GM19351 (cell line): Measurements from ENCODE around the gene DOCK3.
"Not testable (repeated sequence)": the region's sequence is repeated elsewhere in the genome, so short reads cannot be mapped to it uniquely, and the experiment has no call there.

Experiments used
- ATAC-seq: cut with Tn5 transposase; IDR thresholded peaks from one replicate; pipeline ENCODE4 v1.9.1; 2021; ENCODE audit warnings: mild to moderate bottlenecking, moderate library complexity; ENCODE audit not compliant: unreplicated experiment

The DOCK3 gene

DNA sequence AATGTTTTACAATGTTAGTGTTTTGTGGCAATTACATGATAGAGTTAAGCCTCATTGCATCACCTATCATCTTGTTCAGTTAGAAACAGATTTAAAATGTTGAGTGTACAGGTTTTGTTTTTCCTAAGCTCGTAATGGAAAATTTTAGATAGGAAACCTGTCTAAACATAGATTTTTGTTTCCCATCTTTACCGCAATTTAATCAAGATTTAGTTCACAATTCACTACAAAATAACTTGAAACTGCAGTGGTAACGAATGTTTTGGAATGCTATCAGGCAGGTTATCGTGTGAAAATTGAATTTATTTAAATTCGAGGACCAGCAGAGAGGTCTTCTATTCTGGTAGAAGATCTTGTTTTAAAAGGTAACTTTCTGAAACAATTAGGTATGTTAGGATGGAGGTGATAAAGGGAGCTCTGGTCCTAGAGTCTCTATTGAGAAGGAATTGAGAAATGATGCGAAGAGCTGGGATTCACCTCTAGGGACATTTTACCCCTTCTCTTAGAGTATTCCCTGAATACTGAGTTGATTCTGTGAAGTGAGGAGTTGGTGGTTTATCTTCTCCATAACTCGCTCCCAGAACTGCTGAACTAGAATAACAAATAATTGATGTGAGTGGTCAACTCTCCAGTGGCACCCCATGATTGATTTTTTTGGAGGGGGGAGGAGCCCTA is 1.4 kb downstream of the DOCK3 start:
- ATAC-seq, result no peak

DNA sequence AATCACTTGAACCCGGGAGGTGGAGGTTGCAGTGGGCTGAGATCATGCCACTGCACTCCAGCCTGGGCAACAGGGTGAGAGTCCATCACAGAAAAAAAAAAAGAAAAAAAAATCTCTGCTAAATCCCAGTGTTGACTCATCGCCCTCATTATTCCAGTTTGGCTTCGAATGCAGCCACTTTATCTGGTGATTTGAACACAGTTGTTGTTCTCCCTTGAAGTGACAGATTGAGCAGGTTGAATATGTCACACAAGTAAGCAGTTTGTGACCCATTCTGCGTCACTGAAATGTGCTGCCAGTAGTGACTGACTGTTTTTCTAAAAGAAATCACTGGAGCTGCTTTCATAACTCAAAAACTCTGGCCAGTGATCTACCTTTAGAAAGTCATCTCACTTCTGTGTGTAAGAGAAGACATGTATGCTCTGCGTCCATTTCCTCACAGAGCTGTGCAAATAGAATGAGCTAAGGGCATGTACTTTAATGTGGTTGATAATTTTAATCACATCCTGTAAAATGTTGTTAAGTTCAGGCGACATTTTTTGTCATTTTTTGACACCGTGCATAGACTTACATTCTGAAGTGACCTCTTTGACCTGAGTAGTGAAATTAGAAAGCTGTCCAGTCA is 12.5 kb downstream of the DOCK3 start:
- no peak for ATAC-seq

DNA sequence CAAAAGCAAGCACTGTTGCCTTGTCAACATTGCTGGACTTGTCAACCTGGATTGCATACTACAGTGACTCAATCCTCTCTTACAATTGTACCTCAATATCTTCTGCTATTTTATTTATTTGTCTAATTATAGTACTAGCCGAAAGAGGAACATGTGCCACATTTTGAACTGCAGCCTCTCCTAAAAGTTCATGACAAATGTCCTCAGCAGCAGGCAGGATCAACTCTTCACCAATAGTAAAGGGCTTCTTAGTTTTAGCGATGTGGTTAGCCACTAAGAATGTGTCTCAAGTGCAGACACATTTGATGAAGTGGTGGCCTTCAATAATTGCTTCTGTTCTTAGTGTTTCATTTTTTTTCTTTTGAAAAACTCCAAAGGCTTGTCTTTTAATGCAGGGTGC is 13.2 kb downstream of the DOCK3 start:
- ATAC-seq, result no peak

DNA sequence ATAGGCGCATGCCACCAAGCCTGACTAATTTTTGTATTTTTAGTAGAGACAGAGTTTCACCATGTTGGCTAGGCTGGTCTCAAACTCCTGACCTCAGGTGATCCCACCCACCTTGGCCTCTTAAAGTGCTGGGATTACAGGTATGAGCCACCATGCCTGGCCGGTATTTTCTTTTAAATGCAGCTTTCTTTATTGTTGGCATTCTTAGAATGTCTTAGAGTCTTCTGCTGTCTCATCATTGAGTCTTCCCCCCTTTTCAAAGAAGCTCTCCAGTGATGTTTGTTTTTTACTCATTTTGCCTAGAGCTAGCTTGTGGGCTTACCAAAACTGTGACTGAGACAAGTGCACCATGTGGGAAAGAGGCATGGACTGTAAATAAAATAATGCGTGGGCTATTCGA is 13.9 kb downstream of the DOCK3 start:
- ATAC-seq, result not testable (repeated sequence)

DNA sequence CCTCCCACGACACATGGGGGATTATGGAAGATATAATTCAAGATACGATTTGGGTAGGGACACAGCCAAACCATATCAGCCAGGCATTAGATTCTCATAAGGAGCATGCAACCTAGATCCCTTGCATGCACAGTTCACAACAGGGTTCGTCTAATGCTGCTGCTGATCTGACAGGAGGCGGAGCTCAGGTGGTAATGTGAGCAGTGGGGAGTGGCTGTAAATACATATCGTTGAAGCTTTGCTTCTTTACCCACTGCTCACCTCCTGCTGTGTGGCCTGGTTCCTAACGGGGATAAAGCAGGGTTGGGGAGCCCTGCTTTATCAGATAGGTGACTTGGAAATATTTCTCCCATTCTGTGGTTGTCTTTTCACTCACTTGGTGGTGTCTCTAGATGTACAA is 14.8 kb downstream of the DOCK3 start:
- no peak for ATAC-seq

DNA sequence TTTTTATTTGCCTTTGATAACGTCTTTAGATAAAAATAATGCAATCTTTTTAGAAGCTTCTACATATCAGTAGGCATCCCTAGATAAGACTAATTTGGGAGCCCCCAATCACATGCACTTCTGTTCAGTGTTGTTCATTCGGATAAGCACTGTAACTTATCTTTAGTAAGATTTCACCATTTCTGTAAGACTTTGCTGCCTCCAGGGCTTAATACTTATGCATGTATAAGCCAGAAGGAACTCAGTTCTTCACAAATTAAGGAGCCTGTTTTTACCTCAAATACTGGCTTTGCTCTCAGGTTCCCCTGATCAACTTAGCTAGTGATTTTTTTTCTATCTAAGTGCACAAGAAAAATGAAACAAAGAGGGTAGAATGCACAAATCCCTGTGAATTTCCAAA is 20.3 kb downstream of the DOCK3 start:
- no peak for ATAC-seq

DNA sequence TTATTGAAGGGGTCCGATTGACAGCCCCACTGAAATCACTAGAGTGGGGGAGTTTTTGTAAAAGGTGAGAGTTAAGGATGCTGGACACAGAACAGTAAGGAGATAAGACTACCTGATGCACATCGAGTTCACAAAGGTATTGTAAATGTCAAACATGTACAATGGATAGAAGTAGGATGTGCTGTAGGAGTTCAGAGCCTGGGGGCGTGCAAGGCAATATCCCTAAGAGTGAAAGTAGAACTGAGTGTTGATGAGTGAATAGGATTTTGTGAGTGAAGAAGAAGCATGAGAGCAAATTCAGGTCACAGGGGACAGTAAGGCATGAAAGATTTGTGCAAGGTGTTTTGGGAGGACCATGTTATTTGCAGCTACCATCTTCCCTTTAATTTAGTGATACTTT is 21.5 kb downstream of the DOCK3 start:
- no peak for ATAC-seq

DNA sequence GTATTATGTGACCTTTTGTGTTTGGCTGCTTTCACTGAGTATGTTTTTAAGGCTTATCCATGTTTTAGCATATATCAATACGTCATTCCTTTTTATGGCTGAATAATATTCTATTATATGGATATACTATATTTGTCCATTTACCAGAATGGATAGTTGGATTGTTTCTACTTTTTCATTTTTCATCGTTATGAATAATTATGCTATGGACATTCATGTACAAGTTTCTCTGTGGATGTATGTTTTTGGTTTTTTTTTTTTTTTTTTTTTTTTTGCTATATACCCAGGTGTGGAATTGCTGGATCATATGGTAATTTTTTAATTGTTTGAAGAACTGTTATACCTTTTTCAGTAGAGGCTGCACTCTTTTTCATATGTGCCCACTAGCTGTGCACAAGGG is 23.5 kb downstream of the DOCK3 start:
- ATAC-seq, result no peak

DNA sequence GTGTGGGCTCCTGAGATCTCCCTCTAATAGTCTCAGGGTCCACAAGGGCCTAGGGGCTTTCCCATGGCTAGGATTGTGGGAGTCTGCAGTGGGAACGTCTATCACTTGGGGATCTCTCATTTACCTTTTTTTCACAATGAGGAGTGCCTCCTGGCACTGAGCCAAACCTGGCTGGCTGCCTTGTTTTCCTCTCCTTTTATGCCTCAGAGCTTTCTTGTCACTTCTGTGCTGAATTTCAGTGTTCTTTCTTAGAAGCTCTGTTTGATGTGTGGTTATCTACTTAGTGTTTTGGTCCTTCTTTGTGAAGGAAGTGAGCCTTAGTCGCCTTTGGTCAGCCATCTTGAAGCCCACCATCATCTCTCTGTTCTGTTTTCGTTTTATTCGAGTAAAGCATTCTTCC is 33.9 kb downstream of the DOCK3 start:
- ATAC-seq, result no peak

DNA sequence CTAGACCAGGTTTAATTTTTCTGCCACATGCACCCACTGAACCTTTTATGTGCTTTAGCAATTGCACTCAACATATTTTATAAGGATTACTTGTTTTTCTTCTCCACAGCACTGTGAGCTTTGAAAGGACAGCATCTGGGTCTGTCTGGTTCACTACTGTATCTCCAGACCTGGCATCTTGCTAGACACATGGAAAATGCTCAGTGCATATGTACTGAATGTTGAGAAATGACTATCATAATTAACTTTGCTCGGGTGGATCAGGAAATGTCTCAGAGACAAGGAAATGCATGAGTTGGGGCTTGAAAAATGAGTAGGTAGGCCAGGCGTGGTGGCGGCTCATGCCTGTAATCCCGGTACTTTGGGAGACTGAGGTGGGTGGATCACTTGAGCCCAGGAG is 40.2 kb downstream of the DOCK3 start:
- ATAC-seq, result no peak

DNA sequence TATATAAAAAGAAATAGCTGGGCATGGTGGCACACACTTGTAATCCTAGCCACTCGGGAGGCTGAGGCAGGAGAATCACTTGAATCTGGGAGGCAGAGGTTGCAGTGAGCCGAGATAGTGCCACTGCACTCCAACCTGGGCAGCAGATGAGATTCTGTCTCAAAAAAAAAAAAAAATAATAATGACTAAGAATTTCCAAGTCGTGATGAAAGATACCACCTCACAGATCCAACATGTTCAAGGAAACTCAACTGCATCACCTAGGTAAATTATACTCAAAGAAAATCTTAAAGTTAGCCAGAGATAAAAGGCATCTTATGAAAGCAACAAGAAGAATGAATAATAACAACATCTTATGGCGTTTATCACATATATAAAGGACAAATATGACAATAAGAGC is 50.1 kb downstream of the DOCK3 start:
- ATAC-seq, result no peak

DNA sequence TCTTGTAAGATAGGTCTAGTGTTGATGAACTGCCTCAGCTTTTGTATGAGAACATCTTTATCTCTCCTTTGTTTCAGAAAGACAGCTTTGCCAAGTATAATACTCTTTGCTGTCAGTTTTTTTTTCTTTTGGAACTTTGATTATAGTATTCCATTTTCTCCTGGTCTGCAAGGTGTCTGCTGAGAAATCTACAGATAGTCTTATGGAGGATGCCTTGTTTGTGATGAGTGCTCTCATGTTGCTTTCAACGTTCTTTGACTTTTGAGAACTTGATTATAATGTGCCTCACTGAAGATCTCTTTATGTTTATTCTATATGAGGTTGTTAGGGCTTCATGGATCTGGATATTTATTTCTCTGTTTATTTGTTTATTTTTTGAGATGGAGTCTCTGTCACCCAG is 60.3 kb downstream of the DOCK3 start:
- no peak for ATAC-seq

DNA sequence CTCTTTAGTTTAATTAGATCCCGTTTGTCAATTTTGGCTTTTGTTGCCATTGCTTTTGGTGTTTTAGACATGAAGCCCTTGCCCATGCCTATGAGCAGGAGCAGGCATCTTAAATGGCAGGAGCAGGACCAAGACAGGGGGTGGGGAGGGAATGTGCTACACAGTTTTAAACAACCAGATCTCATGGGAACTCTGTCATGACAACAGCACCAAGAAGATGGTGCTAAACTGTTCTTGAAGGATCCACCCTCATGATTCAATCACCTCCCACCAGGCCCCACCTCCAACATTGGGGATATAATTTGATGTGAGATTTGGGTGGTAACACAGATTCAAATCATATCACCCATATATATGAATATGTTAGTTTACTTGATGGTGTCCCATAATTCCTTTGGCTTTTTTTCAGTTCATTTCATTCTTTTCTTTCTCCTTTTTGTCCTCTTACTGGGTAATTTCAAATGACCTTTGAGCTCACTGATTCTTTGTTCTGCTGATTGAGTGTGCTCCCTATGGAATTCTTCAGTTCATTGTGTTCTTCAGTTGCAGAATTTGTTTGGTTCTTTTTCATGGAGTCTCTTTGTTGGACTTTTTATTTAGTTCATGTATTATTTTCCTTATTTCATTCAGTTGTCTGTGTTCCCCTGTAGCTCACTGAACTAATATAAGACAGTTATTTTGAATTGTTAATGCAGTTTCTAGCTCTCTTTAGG is 62.6 kb downstream of the DOCK3 start:
- ATAC-seq, result no peak

DNA sequence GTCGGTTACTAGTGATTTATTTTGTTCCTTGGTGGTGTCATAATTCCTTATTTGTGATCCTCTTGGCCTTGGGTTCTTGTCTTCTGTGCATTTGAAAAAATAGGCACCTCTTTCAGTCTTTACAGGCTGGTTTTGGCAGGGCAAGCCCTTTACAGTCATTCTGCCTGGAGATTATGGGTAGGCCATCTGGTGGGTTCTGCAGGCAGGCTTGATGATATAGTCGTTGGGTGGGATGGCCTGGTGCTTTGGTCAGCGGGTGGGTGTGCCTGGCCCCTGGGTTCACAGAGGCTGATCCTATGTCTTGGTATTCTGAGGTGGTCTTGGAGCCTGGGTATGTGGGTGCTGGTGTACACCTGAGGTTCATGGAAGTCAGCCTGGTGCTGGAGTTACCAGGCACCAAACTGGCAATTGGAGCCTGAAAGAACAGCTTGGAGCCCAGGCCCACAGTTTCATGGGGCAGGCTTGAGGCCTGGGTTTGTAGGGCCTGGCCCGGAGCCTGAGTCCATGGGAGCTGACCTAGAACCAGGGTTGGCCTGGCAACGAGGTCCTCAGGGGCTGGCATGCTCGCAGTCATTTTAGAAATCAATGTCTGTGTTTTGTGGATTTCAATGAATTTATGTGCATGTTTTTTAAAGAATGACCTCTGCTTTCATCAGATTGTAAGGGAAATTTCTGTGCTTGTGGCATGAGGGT is 63.3 kb downstream of the DOCK3 start:
- ATAC-seq, result no peak

DNA sequence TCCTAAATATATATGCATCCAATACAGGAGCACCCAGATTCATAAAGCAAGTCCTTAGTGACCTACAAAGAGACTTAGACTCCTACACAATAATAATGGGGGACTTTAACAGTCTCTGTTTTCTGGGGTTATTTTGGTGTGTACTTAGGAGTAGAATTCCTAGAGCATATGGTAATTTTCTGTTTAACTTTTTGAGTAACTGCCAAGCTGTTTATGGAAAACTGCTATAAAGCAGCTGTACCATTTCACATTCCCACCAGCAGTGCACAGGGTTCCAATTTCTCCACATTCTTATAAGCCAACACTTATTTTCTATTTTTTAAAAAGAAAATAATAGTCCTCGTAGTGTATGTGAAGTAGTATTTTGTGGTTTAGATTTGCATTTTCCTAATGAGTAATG is 68.9 kb downstream of the DOCK3 start:
- ATAC-seq, result no peak

DNA sequence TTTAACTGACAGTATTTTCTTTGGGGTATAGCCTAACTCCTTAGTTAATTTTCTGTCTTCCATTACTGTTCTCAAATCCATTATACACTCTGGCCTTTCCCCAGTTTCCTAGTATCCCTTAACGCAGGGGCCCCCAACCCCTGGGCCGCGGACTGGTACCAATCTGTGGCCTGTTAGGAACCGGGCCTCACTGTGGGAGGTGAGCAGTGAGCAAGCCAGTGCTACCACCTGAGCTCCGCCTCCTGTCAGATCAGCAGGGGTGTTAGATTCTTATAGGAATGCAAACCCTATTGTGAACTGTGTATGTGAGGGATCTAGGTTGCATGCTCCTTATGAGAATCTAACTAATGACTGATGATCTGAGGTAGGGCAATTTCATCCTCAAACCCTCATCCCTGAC is 75.1 kb downstream of the DOCK3 start:
- no peak for ATAC-seq

DNA sequence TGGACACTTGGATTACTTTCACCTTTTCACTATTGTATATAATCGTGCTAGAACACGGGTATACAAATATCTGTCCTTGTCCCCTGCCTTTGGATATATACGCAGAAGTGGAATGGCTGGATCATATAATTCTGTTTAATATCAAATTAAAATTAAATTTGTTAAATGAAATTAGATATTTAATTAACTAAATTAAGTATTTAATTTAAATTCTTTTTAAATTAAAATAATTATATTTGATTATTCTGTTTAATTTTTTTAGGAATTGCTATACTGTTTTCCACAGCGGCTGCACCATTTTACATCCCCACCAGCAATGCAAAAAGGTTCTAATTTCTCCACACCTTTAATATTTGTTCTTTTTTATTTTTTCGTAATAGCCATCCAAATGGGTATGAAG is 84.3 kb downstream of the DOCK3 start:
- no peak for ATAC-seq

DNA sequence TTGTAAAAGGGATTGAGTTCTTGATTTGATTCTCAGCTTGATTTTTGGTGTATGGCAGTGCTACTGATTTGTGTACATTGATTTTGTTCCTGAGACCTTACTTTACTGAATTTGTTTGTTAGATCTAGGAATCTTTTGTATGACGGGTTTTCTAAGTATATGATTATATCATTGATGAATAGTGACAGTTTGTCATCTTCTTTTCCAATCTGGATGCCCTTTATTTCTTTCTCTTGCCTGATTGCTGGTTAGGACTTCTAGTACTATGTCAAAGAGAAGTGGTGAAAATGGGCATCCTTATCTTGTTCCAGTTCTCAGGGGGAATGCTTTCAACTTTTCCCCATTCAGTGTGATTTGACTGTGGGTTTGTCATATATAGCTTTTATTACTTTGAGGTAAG is 103.0 kb downstream of the DOCK3 start:
- ATAC-seq, result no peak

DNA sequence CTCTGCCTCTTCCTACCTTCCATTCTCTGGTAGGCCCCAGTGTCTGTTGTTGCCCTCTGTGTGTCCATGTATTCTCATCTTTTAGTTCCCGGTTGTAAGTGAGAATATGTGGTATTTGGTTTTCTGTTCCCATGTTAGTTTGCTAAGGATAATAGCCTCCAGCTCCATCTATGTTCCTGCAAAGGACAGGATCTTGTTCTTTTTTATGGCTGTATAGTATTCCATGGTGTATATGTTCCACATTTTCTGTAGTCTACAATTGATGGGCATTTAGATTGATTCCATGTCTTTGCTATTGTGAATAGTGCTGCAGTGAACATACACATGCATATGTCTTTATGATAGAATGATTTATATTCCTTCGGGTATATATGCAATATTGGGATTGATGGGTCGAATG is 107.0 kb downstream of the DOCK3 start:
- not testable (repeated sequence) for ATAC-seq

DNA sequence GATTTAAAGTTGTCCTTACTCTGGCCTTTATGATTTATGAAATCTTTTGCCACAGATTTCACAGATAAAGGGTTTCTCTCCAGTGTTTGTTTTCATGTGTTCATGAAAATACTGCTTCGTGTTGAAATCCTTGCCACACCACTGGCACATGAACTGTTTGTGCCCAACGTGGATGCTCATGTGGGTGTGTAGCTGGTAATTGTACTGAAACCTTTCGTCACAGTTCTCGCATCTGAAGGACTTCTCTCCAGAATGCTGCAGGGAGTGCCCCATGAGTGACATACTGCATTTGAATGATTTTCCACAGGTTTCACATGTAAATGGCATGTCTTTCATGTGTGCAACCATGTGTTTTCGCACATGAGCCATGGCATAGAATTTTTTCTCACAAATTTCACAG is 111.9 kb downstream of the DOCK3 start:
- ATAC-seq, result no peak

DNA sequence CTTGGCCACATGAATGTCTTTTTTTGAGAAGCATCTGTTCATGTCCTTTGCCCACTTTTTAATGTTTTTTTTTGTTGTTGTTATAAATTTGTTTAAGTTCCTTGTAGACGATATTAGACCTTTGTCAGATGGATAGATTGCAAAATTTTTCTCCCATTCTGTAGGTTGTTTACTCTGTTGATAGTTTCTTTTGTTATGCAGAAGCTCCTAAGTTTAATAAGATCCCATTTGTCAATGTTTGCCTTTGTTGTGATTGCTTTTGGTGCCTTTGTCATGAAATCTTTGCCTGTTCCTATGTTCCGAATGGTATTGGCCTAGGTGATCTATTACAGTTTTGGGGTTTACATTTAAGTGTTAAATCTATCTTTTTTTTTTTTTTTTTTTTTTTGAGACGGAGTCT is 116.2 kb downstream of the DOCK3 start:
- ATAC-seq, result not testable (repeated sequence)

DNA sequence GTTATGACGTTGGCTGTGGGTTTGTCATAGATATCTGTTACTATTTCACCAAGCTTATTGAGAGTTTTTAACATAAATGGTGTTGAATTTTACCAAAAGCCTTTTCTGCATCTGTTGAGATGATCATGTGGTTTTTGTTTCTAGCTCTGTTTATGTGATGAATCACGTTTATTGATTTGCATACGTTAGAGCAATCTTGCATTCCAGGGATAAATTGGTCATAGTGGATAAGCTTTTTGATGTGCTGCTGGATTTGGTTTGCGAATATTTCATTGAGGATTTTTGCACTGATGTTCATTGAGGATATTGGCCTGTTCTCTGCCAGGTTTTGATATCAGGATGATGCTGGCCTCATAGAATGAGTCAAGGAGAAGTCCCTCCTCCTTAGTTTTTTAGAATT is 117.8 kb downstream of the DOCK3 start:
- no peak for ATAC-seq
